ENCODE results near the gene INSM2. TPM values are rescaled to one million over a fixed set of nuclear protein-coding genes. Genes with fewer than 3 reads are reported as not detected.

INSM2 gene
- total RNA-seq, 4 donors from 2014 or later = not detected

- WGBS = 94% methylated on average over 5 of the region's 5 CpGs
- no peak for DNase-seq (ENCODE audit: low spot score in 2 of 2)
These were observed 9.0 kb downstream of the INSM2 start for GRCh38 chr14:35543006-35543405.

GRCh38 chr14:35549551-35549950, 15.6 kb downstream of the INSM2 start:
- Histone ChIP-seq H3K9me3 (no peaks in the 10 kb centered on the region), H3K4me1 (no peaks in the 10 kb centered on the region), H3K27me3 (no peaks in the 10 kb centered on the region), H3K36me3 (no peaks in the 10 kb centered on the region), H3K4me3 (no peak overlapping the region), H3K27ac (no peak overlapping the region)
- WGBS = 82% methylated on average over 4 of the region's 4 CpGs
- DNase-seq (ENCODE audit: low spot score in 2 of 2) = no peak
- TF ChIP-seq POLR2AphosphoS5 (IDR thresholded peaks at IDR 0.05) (no peak), POLR2A (IDR thresholded peaks at IDR 0.05) (no peak), EP300 (IDR thresholded peaks at IDR 0.05) (no peak)
- TF ChIP-seq, protein P1, sequence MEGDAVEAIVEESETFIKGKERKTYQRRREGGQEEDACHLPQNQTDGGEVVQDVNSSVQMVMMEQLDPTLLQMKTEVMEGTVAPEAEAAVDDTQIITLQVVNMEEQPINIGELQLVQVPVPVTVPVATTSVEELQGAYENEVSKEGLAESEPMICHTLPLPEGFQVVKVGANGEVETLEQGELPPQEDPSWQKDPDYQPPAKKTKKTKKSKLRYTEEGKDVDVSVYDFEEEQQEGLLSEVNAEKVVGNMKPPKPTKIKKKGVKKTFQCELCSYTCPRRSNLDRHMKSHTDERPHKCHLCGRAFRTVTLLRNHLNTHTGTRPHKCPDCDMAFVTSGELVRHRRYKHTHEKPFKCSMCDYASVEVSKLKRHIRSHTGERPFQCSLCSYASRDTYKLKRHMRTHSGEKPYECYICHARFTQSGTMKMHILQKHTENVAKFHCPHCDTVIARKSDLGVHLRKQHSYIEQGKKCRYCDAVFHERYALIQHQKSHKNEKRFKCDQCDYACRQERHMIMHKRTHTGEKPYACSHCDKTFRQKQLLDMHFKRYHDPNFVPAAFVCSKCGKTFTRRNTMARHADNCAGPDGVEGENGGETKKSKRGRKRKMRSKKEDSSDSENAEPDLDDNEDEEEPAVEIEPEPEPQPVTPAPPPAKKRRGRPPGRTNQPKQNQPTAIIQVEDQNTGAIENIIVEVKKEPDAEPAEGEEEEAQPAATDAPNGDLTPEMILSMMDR (IDR thresholded peaks at IDR 0.05) = no peak

More at GRCh38 chr14:35543006-35543405, 9.0 kb downstream of the INSM2 start:
- Histone ChIP-seq H3K27me3 (no peaks in the 10 kb centered on the region), H3K4me3 (no peak overlapping the region), H3K27ac (no peak overlapping the region), H3K36me3 (no peaks in the 10 kb centered on the region), H3K4me1 (no peaks in the 10 kb centered on the region), H3K9me3 (no peaks in the 10 kb centered on the region)
- TF ChIP-seq POLR2A (IDR thresholded peaks at IDR 0.05) (no peak), POLR2AphosphoS5 (IDR thresholded peaks at IDR 0.05) (no peak), EP300 (IDR thresholded peaks at IDR 0.05) (no peak)
- TF ChIP-seq, protein P1 (IDR thresholded peaks at IDR 0.05) = no peak

- Histone ChIP-seq H3K27me3 (no peaks in the 10 kb centered on the region), H3K9me3 (no peaks in the 10 kb centered on the region), H3K4me1 (no peaks in the 10 kb centered on the region), H3K36me3 (no peaks in the 10 kb centered on the region), H3K27ac (no peak overlapping the region), H3K4me3 (no peak overlapping the region)
- 96% methylated on average over 1 of the region's 1 CpG for WGBS
- DNase-seq (ENCODE audit: low spot score in 2 of 2) = no peak
- no peak for TF ChIP-seq POLR2AphosphoS5 (IDR thresholded peaks at IDR 0.05)
- TF ChIP-seq EP300 (IDR thresholded peaks at IDR 0.05) = no peak
- TF ChIP-seq, protein P1 (IDR thresholded peaks at IDR 0.05) = no peak
- no peak for TF ChIP-seq POLR2A (IDR thresholded peaks at IDR 0.05)
These were observed 17.1 kb downstream of the INSM2 start for GRCh38 chr14:35551081-35551480.

DNA sequence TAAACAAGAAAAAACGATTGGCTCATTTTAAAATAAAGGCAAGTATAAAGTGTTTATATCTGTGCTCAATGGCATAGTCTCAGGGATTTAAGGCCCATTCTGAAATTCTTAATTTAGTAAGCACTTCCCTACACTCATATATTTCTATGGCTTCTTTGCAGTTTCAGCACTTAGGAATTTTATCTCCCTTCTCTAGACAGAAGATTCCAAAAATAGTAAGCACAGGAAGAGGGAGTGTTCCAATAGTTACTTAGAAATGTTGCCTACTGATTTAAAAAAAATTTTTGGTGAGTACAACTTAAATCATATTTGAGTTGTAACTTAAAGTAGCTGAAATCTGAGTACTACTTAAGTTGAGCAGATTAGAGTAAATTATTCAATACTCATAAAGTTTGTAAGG, 19.8 kb downstream of the INSM2 start:
- Histone ChIP-seq H3K4me3 (no peak overlapping the region), H3K9me3 (no peaks in the 10 kb centered on the region), H3K4me1 (no peaks in the 10 kb centered on the region), H3K36me3 (no peaks in the 10 kb centered on the region), H3K27ac (no peak overlapping the region), H3K27me3 (no peaks in the 10 kb centered on the region)
- TF ChIP-seq POLR2AphosphoS5 (IDR thresholded peaks at IDR 0.05) = no peak
- WGBS = 86% methylated on average over 1 of the region's 1 CpG
- no peak for DNase-seq (ENCODE audit: low spot score in 2 of 2)

DNA sequence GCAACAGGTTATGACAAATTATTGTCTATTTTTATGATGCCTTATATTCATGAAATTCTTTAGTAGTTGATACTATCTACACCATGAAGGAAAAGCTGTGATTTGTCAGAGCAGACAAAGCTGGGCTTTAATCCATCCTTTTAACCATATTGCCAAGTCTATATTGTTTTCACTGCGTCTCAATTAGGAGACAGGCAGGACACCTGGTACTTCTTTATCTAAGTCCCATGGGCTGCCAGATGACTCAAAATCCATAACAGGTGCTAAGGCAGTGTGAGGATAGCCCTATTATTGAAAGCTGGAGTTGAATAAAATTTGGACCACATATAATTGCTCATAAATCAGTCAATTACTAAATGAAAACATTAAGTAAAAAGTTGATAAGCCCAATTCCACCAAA, 22.6 kb downstream of the INSM2 start:
- Histone ChIP-seq H3K27ac (no peak overlapping the region), H3K9me3 (no peaks in the 10 kb centered on the region), H3K4me1 (no peaks in the 10 kb centered on the region), H3K27me3 (no peaks in the 10 kb centered on the region), H3K4me3 (no peak overlapping the region), H3K36me3 (no peaks in the 10 kb centered on the region)
- WGBS = 44% methylated on average over 1 of the region's 1 CpG
- DNase-seq (ENCODE audit: low spot score in 2 of 2) = no peak
- TF ChIP-seq, protein P1 (IDR thresholded peaks at IDR 0.05) = no peak

- Histone ChIP-seq H3K27ac (no peak overlapping the region), H3K36me3 (no peaks in the 10 kb centered on the region), H3K4me3 (no peak overlapping the region), H3K27me3 (no peaks in the 10 kb centered on the region), H3K4me1 (no peaks in the 10 kb centered on the region), H3K9me3 (no peaks in the 10 kb centered on the region)
- DNase-seq (ENCODE audit: low spot score in 2 of 2) = no peak
- TF ChIP-seq, protein P1 (IDR thresholded peaks at IDR 0.05) = no peak
- no peak for TF ChIP-seq EP300 (IDR thresholded peaks at IDR 0.05)
- TF ChIP-seq POLR2AphosphoS5 (IDR thresholded peaks at IDR 0.05) = no peak
- TF ChIP-seq POLR2A (IDR thresholded peaks at IDR 0.05) = no peak
These were observed 23.3 kb downstream of the INSM2 start for GRCh38 chr14:35557221-35557747.

Measured in suprapubic skin (tissue), 4 donors.